Astrocyte of the hippocampus (primary cell): Measurements from ENCODE around the gene ATP2B3.
A peak's percentile ranks its signal among the peaks of the same experiment; 100 is the strongest.

Experiments used
- DNase-seq: peaks from one replicate; pipeline ENCODE4 v3.0.0; 2011; ENCODE audit warnings: low read depth, low spot score

Gene ATP2B3

GRCh38 chrX:153507484-153508178 is 9.8 kb upstream of the ATP2B3 start:
- peak; percentile 87 for DNase-seq

- DNase-seq: no peak
Measured at GRCh38 chrX:153509592-153509991, 7.8 kb upstream of the ATP2B3 start.

GRCh38 chrX:153510383-153510782 is 7.1 kb upstream of the ATP2B3 start:
- DNase-seq: no peak

- DNase-seq: no peak
Measured at GRCh38 chrX:153511784-153512500, 5.5 kb upstream of the ATP2B3 start.

GRCh38 chrX:153512501-153512893 is 4.9 kb upstream of the ATP2B3 start:
- DNase-seq: no peak

GRCh38 chrX:153513265-153513664 is 4.2 kb upstream of the ATP2B3 start:
- no peak for DNase-seq

GRCh38 chrX:153514259-153514658 is 3.2 kb upstream of the ATP2B3 start:
- DNase-seq: no peak

GRCh38 chrX:153515435-153515834 is 2.0 kb upstream of the ATP2B3 start:
- no peak for DNase-seq

GRCh38 chrX:153516073-153516472 is 1.4 kb upstream of the ATP2B3 start:
- no peak for DNase-seq

- DNase-seq: no peak
Measured at GRCh38 chrX:153517946-153518834, 748 bp downstream of the ATP2B3 start.

- DNase-seq: peak; percentile 46
Measured at GRCh38 chrX:153519569-153520286, 2.3 kb downstream of the ATP2B3 start.

- no peak for DNase-seq
Measured at GRCh38 chrX:153520287-153520917, 3.0 kb downstream of the ATP2B3 start.

GRCh38 chrX:153521034-153521433 is 3.6 kb downstream of the ATP2B3 start:
- DNase-seq: peak; percentile 56

- DNase-seq: no peak
Measured at GRCh38 chrX:153522259-153522658, 4.8 kb downstream of the ATP2B3 start.

GRCh38 chrX:153523269-153523668 is 5.8 kb downstream of the ATP2B3 start:
- DNase-seq: no peak

- no peak for DNase-seq
Measured at GRCh38 chrX:153524234-153524633, 6.8 kb downstream of the ATP2B3 start.

GRCh38 chrX:153525451-153525850 is 8.0 kb downstream of the ATP2B3 start:
- DNase-seq: no peak

GRCh38 chrX:153526042-153526441 is 8.6 kb downstream of the ATP2B3 start:
- no peak for DNase-seq

- no peak for DNase-seq
Measured at GRCh38 chrX:153526801-153527200, 9.4 kb downstream of the ATP2B3 start.

GRCh38 chrX:153527208-153527607 is 9.8 kb downstream of the ATP2B3 start:
- no peak for DNase-seq
